ENCODE measurements around the gene CCKAR. TPM values are rescaled to one million over a fixed set of nuclear protein-coding genes. Genes with fewer than 3 reads are reported as not detected.

Gene CCKAR
- total RNA-seq, 1 donor from 2014 or later = not detected

- Mint-ChIP-seq H3K27me3 (ENCODE audit: low read depth) (peaks cover 19% of the 10 kb centered on the region), H3K36me3 (no peaks in the 10 kb centered on the region)
- TF ChIP-seq CTCF (IDR thresholded peaks at IDR 0.05; ENCODE audit: unreplicated experiment) = no peak
Measured at GRCh38 chr4:26463386-26463785, 26.9 kb downstream of the CCKAR start.

GRCh38 chr4:26462874-26463273 is 27.4 kb downstream of the CCKAR start:
- Mint-ChIP-seq H3K4me3 (no peak overlapping the region), H3K4me1 (peaks cover 6% of the 10 kb centered on the region), H3K36me3 (no peaks in the 10 kb centered on the region), H3K27ac (no peak overlapping the region), H3K9me3 (no peaks in the 10 kb centered on the region), H3K27me3 (ENCODE audit: low read depth) (peaks cover 16% of the 10 kb centered on the region)
- TF ChIP-seq CTCF (IDR thresholded peaks at IDR 0.05; ENCODE audit: unreplicated experiment) = no peak
- no peak for DNase-seq (ENCODE audit: low spot score in 2 of 2, unreplicated experiment in 2 of 2)

More at GRCh38 chr4:26463386-26463785, 26.9 kb downstream of the CCKAR start:
- peaks cover 6% of the 10 kb centered on the region for H3K4me1 Mint-ChIP-seq
- no peaks in the 10 kb centered on the region for H3K9me3 Mint-ChIP-seq
- DNase-seq (ENCODE audit: low spot score in 2 of 2, unreplicated experiment in 2 of 2) = no peak
- H3K27ac Mint-ChIP-seq = no peak overlapping the region
- no peak overlapping the region for H3K4me3 Mint-ChIP-seq

- TF ChIP-seq CTCF (IDR thresholded peaks at IDR 0.05; ENCODE audit: unreplicated experiment) = no peak
- no peaks in the 10 kb centered on the region for H3K36me3 Mint-ChIP-seq
- H3K9me3 Mint-ChIP-seq = no peaks in the 10 kb centered on the region
- no peak for DNase-seq (ENCODE audit: low spot score in 2 of 2, unreplicated experiment in 2 of 2)
- H3K27ac Mint-ChIP-seq = no peak overlapping the region
- H3K27me3 Mint-ChIP-seq (ENCODE audit: low read depth) = peaks cover 6% of the 10 kb centered on the region
- peaks cover 6% of the 10 kb centered on the region for H3K4me1 Mint-ChIP-seq
- no peak overlapping the region for H3K4me3 Mint-ChIP-seq
Measured at GRCh38 chr4:26459756-26460530, 30.3 kb downstream of the CCKAR start.

GRCh38 chr4:26459054-26459755 is 31.1 kb downstream of the CCKAR start:
- no peak for DNase-seq (ENCODE audit: low spot score in 2 of 2, unreplicated experiment in 2 of 2)
- peak; percentile 53 for TF ChIP-seq CTCF (IDR thresholded peaks at IDR 0.05; ENCODE audit: unreplicated experiment)
- no peak overlapping the region for H3K27ac Mint-ChIP-seq
- peaks cover 3% of the 10 kb centered on the region for H3K9me3 Mint-ChIP-seq
- no peaks in the 10 kb centered on the region for H3K36me3 Mint-ChIP-seq
- H3K4me3 Mint-ChIP-seq = no peak overlapping the region
- peaks cover 5% of the 10 kb centered on the region for H3K27me3 Mint-ChIP-seq (ENCODE audit: low read depth)
- peaks cover 6% of the 10 kb centered on the region for H3K4me1 Mint-ChIP-seq

GRCh38 chr4:26458157-26458561 is 32.1 kb downstream of the CCKAR start:
- Mint-ChIP-seq H3K27me3 (ENCODE audit: low read depth) (peaks cover 3% of the 10 kb centered on the region), H3K4me3 (no peak overlapping the region), H3K4me1 (peaks cover 6% of the 10 kb centered on the region), H3K9me3 (peaks cover 9% of the 10 kb centered on the region), H3K27ac (no peak overlapping the region), H3K36me3 (no peaks in the 10 kb centered on the region)
- no peak for DNase-seq (ENCODE audit: low spot score in 2 of 2, unreplicated experiment in 2 of 2)
- TF ChIP-seq CTCF (IDR thresholded peaks at IDR 0.05; ENCODE audit: unreplicated experiment) = no peak

Measured in mesothelial cell of epicardium (in vitro differentiated cells).